Measurements from ENCODE around the gene EPN1.

EPN1 gene

DNA sequence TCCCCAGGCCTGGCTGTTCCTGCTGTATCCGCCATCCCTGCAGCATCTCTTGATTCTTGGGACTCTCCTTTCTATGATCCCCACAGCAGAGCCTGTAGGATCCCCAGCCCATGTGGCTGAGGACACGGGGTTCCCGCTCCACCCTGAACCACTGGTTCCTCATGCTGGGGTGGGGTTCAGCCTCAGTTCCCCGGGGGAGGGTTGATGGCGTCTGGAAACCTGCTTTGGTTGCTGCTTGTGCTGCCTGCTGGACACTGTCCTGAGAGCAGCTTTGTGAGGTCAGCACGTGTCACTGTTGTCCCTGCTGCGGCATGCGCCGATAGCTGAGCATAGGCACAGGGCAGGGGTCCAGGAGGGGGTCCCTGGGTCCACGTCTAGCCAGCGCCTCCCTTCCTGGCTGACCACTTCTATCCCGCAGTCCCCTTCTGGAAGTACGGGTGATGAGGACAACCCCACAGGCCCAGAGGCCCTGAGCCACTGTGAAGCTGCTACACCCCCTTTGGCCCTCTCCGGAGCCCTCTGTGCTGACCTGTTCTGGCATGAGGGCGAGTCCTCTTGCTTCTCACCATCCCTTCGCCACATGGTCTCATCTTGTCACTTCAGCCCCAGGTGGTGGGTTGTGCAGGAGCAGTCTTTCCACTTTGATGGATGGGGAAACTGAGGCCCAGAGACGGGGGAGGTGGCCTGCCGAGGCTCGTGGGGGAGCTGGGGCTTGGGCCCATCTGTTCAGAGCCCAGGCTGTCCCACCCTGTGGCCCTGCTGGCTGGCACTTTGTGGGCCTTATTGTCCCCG is 5.5 kb downstream of the EPN1 start:
- DNase-seq, result no peak

DNA sequence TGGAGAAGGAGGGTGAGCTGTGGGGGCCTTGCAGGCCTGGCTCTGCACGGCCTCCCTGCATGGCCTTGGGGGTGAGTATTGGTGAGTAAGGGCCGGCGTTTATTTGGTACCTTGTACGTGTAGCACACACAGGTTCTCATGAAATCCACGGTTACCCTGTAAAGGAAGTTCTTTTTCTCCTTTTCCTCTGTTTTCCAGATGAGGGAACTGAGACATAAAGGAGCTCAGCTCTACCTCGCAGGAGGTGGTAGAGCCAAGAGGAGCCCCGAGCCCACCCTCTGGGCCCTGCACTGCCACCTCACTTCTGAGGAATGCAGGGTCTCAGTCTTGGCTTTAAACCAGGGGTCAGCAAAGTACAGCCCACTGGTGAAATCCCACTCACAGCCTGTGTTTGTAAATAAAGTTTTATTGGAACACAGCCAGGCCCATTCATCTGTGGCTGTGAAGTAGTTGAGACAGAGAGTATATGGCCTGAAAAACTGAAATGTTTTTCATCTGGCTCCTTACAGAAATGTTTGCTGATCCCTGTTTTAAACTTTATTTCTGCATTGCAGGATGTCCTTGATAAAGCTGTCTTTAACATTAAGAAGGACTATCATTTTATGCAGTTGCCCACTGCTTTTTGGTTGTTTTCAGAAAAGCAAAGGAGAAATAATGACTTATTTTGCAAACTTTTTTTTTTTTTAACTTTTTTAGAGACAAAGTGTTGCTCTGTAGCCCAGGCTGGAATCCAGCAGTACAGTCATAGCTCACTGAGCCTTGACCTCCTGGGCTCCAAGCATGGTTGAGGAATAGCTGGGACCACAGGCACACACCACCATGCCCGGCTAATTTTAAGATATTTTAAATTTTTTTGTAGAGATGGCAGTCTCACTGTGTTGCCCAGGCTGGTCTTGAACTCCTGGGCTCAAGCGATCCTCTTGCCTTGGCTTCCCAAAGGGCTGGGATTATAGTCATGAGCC is 6.4 kb downstream of the EPN1 start:
- DNase-seq, result no peak

GRCh38 chr19:55683449-55684261 is 8.6 kb downstream of the EPN1 start:
- DNase-seq, result no peak

DNA sequence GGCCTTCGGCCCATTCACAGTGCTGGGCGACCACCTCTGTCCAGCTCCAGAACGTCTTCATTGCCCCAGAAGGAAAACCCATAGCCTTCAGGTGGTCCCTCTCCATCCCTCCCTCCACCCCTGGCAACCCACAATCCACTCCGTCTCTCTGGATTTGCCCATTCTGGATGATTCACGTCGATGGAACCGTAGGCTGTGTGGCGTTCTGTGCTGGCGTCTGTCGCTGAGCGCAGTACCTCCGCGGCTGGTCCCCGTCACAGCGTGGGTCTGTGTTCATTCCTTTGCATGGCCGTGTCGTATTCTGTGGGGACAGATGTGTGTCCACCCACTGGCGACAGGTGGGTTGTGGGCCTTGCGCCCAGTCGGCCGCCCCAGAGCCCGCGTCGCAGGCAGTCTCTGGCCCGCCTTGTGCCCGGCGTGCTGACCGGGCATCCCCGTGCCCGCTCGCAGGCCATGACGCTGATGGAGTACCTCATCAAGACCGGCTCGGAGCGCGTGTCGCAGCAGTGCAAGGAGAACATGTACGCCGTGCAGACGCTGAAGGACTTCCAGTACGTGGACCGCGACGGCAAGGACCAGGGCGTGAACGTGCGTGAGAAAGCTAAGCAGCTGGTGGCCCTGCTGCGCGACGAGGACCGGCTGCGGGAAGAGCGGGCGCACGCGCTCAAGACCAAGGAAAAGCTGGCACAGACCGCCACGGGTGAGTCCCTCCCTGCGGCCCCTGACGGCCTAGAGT is 10.1 kb downstream of the EPN1 start:
- DNase-seq, result no peak

- DNase-seq, result no peak
These were observed 10.8 kb downstream of the EPN1 start for GRCh38 chr19:55685776-55686175.

DNA sequence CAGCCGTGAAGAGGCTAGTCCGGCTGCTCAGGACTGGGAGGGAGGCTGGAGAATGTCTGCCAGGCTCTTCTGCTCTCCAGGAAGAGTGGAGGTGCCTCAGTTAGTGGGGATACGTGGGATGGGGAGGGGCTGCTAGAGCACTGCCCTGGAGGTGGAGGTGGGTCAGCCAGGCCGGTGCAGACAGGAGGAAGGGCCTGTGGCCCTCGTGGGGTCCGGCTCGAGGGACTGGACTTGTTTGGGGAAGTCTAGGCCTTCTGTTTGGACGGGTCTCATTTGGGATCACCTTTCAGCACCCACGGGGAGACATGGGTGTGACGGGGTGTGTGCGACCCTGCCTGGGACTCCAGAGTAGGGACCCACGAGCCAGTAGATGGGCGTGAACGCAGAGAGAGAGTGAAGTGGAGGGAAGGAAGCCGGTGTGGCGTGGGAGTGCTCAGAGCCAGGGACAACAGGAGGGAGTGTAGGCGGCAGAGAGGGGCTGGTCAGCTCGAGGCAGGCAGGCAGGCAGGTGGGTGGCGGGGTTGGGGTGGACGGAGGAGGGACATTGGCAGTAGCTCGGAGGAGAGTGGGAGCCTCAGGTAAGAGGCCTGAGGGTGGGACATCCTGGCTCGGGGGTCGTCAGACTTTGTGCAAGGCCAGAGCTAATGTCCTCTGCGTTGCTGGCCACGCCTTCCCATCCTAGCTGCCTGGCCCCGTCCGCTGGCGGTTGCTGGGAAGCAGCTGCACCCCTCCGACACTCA is 11.5 kb downstream of the EPN1 start:
- no peak for DNase-seq

DNA sequence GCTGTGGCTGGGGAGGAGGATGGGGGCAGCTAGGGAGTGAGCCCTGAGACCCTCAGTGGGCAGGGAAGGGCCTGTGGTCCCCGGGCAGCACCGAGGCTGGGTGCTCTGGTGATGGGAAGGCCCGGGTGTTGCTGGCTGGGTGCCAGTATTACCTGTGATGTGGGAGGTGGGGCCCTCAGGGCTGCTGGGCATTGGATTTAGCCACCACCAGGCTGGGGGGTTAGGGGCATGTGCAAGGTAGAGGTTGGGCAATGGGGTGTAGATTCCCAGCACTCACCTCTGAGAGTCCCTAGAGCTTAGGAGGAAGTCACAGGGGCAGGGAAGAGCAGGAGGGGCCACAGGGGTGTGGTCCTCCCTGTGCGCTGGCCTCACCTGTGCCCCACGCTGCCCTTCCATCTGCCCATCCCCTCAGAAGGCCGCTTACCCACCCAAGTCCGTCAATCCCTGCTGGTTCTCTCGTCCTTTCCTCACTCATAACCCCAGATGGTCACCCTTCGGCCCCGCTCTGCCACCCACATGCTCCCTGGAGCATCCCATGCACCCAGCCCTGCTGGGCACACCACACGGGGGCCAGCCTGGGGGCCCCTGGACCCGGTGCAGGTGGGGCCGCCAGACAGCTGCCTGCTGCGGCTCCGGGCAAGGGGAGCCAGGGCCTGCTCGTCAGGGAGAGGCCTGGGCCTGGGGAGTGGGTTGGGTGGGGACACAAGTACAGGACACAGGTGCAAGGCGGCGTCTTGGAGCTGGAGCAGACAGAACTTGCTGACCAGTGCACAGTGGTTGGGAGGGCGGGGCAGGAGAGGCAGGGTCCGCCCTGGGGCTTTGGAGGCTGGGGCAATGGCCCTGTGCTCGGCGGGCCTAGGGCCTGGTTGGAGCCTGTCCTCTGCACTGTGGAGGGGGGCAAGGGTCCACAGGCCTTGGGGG is 12.5 kb downstream of the EPN1 start:
- DNase-seq, result no peak

- DNase-seq, result peak; percentile 51
These were observed 13.6 kb downstream of the EPN1 start for GRCh38 chr19:55688422-55689218.

GRCh38 chr19:55689411-55690108 is 14.5 kb downstream of the EPN1 start:
- DNase-seq, result peak; percentile 59

GRCh38 chr19:55690109-55690768 is 15.2 kb downstream of the EPN1 start:
- no peak for DNase-seq

DNA sequence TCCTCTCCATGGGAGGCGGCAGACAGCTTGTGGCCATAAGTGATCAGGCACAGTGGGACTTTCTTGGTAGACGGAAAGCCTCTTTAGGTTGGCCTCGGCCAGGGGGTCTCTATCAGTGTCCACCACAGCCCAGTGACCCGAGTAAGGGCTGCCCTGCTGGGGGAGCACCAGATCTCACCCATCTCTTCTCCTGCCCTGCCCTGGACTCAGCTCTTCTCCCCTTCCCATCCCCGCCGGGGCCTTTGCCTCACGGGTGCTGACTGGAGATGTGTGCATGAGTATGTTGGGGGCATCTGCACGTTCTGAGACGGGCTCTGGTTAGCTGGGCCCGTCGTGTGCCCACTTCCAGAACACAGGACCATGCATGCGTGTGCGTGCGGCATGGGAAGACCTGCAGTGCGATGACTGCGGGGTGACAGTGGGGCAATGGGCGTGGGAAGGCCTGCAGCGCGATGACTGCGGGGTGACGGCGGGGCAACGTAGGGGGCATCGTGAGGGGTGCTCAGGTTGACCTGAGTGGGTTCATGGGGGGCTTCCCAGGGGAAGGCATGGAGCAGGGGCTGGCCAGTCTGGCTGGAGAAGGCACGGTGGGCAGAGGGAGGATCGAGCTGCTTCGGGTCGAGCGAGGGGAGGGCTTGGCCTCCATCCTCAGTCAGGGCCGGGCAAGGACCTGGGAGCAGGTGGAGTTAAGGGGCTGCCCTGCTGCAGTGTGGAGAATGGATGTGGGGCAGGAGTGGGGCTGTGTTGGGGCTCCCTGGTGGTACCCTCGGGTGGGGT is 15.9 kb downstream of the EPN1 start:
- DNase-seq, result no peak

DNA sequence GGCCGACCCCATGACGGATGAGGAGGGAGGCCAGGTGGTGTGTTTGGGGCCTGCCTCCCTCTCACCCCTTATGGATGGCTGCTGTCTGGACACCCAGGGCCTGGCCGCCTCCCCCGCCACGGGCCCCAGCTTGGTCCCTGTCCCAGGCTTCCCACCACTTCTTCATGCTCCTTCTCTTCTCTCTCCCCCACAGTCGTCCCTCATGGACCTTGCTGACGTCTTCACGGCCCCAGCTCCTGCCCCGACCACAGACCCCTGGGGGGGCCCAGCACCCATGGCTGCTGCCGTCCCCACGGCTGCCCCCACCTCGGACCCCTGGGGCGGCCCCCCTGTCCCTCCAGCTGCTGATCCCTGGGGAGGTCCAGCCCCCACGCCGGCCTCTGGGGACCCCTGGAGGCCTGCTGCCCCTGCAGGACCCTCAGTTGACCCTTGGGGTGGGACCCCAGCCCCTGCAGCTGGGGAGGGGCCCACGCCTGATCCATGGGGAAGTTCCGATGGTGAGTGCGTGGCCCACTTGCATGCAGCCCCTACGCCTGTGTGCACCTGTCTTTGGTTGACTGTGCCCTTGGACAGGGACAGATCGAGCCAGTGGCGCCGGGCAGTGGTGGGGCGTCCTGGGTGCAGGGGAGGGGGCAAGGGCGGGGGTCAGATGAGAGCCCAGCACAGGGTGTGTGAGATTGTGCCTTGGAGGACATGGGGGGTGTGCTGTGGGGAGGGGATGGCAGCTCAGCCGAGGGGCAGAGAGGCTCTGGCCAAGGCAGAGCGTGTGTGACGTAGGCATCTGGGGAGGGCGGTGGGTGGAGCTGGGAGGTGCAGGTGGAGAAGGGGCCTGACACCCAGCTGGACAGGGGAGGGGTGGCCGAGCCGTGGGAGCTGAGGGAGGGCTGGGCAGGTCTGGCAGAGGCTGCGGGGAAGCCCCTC is 16.8 kb downstream of the EPN1 start:
- DNase-seq, result no peak

DNA sequence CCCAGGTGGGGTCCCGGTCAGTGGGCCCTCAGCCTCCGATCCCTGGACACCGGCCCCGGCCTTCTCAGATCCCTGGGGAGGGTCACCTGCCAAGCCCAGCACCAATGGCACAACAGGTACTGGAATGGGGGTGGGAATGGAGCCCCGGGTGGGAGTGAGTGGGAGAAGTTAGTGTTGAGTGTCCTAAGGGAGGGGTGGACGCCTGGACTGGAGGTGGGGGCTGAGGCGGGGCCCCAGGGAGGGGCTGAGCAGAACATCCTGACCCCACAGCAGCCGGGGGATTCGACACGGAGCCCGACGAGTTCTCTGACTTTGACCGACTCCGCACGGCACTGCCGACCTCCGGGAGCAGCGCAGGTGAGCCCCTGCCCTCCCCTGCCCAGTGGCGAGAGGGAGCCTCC is 17.7 kb downstream of the EPN1 start:
- DNase-seq, result peak; percentile 55

DNA sequence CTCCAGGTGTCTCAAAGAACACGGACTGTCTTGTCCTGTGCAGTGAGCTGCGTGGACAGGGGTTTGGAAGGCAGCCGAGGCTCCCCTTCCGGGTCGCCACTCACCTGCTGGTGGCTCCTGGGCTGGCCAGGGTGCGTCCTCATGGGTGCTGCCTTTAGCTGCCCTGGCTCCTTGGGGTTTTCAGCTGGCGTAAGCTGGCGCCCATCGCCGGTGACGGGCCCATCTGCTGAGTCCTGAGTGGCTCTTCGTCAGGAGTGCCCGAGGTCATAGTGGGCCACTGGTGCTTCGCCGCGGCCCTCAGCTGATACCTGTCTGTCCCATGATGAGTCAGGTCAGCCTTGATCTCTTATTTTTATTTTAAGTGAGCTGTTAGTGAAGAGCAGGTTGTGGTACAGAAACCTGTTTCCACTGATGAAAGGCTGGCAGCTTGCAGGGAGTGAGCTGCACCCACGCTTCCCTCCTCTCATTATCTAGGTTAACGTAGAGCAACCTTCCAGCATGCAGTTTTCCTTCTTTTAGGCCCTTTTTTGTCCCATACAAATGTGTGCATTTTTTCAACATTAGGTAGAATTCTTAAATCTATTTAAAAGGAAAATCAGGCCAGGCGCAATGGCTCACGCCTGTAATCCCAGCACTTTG is 18.4 kb downstream of the EPN1 start:
- peak; percentile 58 for DNase-seq

DNA sequence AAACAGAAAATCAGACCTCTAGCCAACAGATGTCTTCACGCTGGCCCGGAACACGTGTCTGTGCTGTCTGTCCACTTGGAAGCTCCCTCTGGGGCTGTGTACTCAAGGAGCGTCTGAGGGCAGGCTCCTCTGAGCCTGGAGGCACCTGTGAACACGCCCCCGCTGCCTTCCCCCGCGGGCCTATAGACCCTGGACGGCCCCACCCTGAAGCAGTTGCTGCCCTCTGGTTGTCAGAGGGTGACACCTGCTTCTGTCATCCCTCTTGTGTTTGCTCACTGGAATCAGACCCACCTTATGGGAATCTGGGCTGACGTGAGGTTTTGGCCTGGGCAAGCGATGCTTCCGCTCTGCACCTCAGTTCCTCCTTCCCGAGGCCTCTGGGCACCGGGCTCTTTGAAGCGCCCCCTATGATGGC is 19.2 kb downstream of the EPN1 start:
- peak; percentile 9 for DNase-seq

All from activated effector memory CD4-positive, alpha-beta T cell treated with anti-CD3 and anti-CD28 coated beads, Interleukin-2, amount 50 U/mL, for 16 hours (primary cell).